HT1080 (cell line): Measurements from ENCODE around the gene ZFP1. TPM values are rescaled to one million over a fixed set of nuclear protein-coding genes. Genes with fewer than 3 reads are reported as not detected.
A peak's percentile ranks its signal among the peaks of the same experiment; 100 is the strongest.

Source experiments
- DNase-seq: peaks from one replicate; pipeline ENCODE4 v3.0.0-alpha.2; 2015; ENCODE audit warnings: low read depth
- polyA plus RNA-seq, 2 experiments: library from polyadenylated mRNA; depleted of rRNA; stranded (reverse); fragments of >200 nt; gene quantifications; 2 replicates each; pipeline ENCODE4 v1.2.3, GENCODE V29; 2015
- total RNA-seq: library from RNA; depleted of rRNA; stranded (reverse); fragments of >200 nt; shearing (Covaris generic); gene quantifications from 2 replicates; pipeline ENCODE4 v1.2.3, GENCODE V29; 2014; rRNA removed

The ZFP1 gene
- 9.5 and 13.5 TPM in 2 replicates for total RNA-seq
- 7.4 and 9.0 TPM in 2 replicates for polyA plus RNA-seq (2015; cell fraction: cytosol; rRNA removed)
- 5.9 and 8.0 TPM in 2 replicates for polyA plus RNA-seq (2015; cell fraction: nucleus; rRNA removed)

DNA sequence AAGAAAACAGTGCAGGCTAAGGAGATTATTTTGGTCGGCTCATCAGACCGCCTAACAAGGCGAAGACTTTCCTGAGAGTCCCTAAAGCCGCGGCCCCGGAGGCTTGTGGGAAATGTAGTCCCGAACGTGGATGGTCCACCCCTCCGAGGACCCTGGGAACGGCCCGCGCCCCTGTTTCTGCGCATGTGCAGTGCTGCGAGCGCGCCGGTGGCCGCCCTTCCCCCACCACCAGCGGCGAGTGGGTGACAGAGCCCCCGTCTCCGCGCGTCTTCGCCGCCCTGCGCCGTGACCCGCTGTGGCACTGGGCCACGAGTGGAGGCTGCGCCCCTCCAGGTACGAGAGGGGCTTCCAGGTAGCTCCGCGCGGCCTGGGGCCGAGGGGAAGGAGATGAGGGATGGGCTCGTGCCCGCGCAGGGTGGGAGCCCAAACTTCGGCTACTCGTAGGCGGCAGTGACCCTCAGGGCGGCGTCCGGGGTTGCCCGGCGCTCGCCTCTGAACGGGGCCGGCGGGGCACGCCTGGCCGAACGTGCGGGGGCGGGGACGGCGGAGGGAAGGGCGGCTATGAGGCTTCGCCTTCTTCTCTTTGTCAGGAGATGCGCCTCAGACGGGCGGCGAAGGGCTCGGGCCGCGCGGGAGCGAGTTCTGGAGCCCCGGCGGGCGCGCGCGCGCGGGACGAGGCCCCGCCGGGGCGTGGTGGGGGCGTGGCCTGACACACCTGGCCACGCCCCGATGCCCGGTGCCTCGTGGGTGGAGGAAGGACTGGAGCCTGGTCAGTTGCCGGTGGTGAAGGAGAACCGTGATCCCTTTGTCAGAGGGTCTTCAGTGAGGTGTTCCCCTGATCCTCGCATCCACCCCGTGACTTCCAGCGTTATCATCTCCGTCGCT lies at the start of gene ZFP1:
Gene ZFP1, plus strand, starts transcription at position 214 of the 885 bp plus-strand sequence. CDS start 4,428 bp downstream, outside the sequence.
- DNase-seq: peak; percentile 83

DNA sequence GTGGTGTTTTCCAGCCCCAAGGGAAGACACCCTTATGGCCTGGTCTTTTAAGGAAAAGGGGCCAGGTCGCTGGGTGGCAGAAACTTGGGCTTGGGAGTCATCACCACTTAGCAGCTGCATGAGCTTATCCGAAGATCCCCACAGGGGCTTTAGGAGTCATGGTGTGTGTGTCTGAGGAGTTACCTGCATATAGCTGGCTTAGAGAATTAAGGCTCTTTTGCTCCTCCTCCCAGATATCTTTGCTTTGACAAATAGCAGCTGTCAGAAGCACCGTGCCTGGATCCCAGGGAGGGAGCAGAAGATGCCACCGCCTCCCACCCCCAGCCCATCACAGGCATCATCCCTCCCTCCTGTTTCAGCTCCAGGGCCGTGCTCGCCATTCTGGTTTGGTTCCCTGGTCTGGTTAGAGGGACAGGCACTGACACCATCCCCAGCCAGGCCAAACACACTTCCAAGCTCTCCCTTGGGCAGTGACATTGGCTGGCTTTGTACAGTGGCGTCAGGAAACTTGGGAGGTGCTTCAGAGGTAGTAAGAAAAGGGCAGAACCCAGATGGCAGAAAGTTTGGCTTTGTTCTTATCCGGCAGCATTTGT lies 49.2 kb upstream of the ZFP1 start:
- no peak for DNase-seq

DNA sequence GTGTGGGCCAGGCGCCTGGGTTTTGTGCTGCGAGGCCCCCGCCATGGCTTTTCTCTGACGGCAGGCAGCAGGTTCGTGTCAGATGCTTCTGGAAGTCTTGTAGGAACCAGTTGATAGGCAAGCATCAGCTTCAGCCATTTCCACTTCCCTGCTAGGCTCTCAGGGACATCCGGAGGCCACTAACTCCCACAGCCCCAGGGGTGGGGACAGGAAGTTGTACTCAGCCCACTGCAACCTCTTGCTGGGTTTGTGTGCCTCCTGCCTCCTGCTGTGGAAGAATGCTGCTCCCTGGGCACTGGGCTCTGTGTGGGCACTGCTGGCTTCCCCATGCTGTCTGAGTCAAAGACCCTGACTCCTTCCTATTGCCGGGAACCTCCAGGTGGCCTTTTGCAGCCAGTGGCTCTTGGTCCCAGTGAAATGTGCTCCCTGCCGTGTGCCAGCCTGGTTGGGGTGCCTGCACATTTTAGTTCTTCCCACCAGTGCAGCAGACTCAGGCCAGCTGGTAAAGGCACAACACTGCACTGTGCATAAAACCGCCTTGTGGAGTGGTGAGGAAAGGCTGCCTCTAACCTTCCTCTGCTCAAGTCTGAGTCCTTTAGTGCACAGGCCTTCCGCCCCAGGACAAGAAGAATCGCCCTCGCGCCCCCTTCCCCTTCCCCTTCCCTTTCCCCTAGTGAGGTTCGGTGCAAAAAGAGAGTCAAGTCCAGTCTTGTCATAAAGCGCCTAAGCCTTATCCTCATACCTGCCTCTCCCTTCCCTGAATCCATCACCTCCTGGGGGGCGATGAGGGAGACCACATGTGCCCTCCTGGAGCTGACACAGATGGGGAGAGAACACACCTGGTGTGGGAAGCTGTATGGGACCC lies 48.4 kb upstream of the ZFP1 start:
- peak; percentile 71 for DNase-seq

DNA sequence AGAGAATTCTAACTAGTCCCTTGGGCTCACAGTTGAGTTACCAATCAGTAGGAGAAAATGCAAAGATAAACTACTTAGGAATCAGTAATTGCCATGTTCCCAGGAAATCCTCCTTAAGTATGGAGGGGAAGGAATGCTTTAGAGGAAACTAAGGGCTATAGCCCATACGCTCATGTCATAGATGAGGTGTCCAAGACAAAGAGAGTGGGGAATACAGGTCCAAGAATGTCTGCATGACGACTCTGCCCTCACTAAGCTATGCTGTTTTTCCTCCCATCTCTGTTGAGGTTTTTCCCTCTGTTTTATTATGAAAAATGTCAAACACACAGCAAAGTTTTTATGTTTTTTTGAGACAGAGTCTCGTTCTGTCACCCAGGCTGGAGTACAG lies 47.7 kb upstream of the ZFP1 start:
- DNase-seq: no peak

DNA sequence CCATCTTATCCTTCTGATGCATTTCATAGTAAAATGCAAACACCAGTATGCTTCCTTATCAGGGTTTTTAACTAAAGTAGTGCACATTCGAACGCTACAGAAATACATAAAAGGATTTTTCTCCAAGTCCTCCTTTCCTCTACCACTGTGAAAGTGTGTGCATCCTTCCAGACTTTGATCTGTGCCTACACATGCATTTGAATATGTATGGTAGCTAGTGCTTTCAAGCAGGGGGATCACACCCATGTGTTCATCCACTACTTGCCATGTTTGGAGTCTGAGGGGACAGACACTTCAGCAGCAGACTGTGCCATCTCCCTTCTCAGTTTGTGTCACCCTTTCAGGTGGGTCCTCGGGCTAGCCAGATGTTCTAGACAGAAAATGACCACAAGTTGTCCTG lies 46.7 kb upstream of the ZFP1 start:
- DNase-seq: no peak

DNA sequence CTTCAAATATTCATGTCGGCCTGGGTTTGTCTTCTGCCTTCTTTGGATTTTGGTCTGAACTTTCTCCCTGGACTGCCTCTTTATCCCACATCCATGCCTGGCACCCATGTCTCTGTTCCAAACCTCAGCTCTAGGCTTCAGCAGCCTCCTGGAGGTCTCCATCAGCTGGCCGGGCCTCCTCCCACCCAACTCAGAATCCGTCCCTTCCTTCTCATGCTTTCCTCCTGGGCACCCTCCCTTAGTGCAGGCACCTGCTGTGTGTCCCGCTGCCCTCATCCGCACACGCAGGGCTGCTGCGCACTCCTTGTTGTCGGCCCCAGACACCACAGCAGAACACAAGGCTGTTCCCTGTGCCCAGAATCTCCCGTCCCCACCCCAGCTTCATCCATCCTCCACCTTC lies 45.7 kb upstream of the ZFP1 start:
- DNase-seq: no peak

DNA sequence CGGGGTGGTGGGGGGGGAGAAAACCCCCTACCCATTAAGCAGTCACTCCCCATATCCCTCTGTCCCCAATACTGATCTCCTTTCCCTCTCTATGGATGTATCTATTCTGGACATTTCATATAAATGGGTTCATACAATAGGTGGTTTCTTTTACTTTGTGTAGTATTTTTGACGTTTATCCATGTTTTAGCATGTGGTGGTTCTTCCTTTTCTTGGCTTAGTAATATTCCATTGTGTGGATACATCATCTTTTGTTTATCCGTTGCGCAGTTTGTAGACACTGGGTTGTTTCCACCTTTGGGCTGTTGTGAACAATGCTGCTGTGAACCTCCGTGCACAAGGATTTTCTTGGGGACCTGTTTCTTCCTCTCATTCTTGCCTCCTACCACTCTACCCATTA lies 44.3 kb upstream of the ZFP1 start:
- no peak for DNase-seq

DNA sequence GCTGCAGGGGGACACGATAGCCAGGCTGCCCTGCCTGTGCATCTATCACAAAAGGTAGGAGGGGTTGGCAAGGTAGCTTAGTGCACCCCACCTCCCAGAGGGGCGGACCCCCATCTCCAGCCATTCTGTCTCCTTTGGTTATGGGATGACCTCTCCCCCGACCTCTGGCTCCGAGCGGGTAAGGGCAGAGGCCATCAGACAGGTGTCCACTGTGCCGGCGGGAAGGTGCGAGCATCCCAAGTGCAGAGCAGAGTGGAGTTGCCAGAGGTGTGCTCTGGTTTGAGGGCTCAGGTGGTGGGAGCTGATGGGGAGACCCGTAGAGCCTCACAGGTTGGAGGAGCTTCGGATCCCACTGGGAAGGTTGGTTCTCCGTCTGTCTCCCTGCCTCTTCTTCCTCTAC lies 43.5 kb upstream of the ZFP1 start:
- no peak for DNase-seq

DNA sequence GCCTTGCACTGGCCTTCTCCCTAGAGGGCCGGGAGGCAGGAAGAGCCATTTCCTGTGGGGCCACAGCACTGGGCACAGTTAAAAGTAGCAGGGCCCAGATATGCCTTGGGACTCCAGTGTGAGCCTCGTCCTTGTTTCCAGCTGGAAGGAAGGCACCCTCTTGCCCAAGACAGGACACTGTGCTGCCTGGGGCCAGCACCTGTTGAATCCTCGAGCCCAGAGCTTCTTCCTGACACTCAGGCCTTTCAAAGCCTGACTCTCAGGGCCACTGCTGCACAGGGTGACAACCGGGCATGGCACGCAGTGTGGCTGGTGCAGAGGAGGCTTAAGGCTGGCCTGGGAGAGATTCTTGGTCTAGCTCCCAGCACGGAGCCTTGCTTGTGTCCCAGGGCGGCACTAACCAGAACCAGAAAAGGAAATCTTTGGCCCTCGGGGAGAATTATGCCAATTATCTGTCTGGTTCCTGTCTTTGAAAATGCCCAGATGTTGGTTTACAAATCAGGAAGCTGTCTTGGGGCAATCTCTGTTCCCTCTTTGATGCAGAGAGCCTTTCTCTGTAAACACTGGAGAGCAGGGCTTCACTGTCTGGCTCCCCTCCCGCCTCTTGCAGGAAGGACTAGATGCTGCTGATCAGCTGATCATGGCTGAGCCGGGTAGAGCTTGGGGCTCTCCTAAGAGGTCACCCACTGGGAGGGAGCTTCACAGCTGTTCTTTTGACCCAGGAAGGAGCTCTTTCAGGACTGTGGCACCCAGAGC lies 42.8 kb upstream of the ZFP1 start:
- DNase-seq: no peak

DNA sequence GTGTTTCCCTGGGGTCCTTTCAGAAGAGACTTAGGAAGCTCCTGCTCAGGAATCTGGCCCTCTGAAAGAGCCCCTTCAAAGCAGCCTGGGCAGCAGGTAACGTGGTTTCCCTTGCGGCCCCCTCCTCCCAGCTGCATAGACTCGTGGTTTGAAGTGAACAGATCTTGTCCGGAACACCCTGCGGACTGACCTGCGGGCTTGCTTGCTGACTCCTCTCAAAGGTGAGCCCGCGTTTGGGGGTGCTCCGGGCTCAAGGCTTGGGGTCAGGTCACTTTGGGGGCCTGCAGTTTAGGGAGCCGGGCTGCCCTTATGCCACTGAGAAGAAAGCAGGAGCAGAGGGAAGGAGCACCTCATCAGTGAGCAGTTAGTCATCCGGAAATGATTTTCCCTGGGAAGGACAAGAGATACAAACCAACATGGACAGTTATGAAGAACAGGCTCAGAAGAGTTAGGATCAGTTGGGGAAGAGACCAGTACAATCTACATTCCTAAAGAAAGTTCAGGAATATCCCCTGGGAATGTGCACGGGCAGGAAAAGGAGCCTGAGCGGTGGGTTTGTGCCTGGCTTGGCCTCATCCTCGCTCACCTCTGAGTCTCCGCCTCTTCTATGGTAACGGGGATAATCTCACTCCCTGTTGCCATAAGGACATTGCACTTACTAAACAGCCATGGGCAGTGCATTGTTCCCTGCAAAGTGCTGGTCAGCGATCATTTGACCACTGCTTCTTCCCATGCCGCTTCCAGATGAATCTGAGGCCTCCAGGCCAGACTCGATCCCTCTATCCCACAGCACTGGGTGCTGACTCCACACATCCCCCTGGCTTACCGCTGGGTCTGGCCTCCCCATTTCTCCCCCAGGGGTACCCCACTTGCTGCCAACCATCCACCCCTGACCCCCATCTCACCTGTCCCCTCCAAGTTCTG lies 41.7 kb upstream of the ZFP1 start:
- DNase-seq: no peak

DNA sequence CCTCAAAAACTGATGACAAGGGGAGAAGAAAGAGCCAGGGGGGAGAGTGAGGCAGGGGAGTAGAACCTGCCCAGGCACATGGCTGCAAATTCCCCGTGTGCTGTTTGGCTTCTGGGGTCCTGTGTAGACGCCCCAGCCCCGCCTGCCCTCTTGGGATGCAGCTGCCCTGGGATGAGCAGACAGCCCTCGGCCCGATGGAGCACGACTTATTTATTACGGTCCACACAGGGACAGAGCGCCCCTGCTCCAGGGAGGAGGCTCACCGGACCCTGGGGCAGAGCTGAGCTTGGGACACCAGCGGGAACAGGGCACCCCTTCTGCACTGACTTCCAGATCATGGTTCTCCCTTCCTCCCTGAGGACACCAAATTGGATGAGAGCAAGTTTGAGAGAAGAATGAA lies 40.8 kb upstream of the ZFP1 start:
- DNase-seq: no peak

DNA sequence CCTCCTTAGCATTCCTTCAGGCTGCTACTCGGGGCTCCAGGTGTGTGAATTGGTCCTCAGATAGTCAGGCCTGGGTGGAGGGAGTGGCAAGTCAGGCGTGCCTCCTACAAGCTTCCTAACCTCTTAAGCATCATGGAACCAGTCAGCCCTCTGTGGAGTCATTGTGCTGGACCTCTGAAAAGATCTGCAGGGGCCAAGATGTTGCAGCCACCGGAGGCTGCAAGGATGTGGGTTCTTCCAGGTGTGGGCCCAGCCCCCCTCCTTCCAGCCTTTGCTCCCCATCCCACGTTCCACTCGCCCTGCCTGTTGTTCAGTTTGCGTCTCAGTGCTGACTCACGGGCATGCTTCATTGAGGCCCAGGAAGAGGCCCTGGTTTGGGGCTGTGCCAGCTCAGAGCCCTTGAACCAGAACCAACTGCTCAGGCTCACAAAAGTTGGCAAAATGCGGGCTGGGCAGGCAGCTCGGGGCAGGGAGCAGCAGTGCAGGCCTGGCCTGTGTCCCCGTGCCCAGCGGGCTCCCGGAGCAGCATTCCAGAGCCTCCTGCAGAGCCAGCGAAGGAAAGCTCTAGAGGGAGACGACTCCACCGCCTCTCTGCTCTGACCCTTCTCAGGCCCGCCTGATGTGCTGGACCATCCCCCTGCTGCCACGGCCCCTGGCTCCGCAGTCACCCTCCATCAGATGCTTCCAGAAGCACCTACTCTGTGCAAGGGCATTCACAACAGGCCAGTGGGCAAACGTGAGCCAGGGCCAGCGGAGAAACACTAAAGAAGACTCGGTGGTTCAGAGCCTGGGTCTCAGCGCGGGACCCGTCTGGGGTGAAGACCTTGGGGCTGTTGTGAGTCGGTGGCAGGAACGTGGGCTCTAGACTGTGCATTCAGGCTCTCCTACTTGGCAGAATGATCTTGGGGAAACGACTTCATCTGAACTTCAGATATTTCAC lies 39.3 kb upstream of the ZFP1 start:
- peak; percentile 98 for DNase-seq

DNA sequence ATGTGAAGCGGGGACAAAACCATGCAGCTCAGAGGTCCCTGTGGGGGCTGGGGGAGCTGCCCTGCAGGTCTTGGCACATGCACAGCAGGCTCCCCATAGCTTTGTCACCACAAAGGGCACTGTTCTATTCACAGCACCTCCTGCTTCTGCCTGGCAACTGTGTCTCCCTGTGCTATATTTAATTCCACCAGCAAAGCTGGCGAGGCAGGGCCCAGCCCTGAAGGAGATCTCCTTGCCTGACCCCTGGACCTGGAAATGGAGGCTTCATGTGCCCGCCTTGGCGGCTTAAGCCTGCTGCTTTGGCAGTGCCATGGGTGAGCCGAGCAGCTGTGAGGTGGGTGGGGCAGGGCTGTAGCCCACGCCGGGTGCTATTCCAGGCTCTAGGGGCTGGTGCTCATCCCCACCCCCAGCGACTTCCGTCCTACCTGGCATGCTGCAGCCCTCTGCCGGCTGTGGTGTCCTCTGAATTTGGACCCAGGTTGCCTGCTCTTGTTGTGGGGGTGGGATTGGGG lies 38.5 kb upstream of the ZFP1 start:
- DNase-seq: no peak

DNA sequence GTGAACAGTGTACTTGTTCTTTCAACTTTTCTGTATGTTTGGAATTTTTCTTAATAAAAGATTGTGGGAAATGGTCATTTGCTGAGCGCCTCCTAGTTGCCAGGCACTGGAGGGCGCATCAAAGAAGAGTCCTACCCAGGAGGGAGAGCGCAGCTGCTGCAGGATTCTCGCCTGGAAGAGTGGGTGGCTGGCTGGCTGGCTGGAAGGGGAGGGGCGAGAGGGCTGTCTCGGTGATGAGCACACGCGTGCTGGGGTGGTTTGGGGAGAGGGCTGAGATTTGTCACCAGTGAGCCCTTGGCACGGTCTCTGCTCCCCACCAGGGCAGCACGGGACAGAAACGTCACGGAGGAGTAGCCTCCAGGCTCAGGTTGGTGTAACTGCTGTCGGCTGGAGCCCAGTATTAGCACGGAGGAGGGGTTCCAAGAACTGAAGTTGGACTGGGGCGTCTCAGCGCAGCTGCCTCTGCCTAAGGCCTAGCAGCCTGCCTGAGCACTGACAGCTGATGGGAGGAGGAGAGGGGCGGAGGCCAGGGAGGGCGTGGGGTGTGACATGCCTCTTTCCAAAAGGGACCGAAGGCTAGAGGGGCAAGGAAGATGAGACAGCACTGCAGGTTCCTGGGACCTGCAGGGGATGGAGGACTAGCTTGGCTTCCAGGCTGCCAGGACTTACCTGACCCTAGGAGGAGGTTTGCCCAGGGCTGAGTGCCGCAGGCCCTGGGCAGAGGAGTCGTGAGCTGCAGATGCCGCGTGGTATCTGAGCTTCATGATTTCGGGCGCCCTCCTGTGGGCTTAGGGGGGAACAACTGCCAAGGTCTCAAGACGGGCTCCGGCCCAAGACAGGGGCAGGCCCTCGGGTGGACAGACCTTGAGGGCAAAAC lies 37.4 kb upstream of the ZFP1 start:
- peak; percentile 77 for DNase-seq

DNA sequence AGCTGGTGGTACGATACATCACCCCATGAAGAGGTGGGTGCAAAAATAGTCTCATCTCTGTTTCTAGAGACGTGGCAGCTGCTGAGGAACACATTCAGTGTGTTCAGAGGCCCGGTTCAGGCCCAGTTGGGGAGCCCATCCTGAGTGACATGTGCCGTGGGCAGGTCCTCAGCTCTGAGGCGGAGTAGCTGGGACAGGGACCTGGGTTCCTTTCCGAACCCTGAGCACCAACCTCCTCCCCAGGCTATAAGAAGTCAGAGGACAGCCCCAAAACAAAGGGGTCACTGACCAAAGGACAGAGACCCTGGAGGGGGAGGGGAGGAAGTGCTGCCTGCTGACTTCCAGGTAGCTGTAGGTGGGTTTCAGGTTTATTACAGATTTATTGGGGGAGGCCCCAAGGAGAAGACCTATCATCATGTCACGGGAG lies 36.8 kb upstream of the ZFP1 start:
- DNase-seq: no peak

DNA sequence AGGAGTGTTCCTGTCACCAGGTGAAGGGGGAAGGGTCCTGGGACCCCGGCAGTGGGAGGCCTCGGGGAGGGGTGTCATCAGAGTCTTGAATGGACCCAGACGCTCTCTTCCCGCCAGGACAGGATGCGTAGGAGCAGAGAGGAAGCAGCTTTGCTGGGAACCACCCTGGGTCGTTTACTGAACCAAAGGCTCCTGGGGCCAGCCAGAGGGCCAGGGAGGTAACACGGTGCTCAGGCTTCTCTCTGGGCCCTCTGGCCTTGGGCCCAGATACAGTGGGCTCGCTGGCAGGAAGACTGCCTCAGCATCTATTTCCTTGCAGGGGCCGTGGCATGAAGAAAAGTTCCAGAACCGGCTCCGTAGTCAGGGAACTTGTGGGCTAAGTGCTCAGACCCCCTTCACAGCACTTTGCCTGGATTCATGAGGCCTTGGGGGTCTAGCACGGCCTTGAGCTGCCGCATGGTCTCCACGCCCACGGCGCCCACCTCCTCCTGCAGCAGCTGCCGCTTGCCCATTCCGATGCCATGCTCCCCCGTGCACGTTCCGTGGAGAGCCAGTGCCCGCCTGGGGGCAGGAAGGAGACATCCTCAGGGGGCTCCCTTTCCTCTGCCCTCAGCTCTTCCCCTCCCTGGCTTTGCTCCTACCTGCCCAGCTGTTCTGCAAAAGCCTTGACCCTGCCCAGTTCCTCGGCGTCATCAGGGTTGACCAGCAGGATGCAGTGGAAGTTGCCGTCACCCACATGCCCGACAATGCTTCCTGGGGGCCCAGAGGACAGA lies 36.2 kb upstream of the ZFP1 start:
- DNase-seq: no peak
